ENCODE data around the gene CIAPIN1. TPM values are rescaled to one million over a fixed set of nuclear protein-coding genes. Genes with fewer than 3 reads are reported as not detected.

Gene CIAPIN1
- total and polyA plus RNA-seq, 2 donors from 2014 or later = 53.6 to 56.3 TPM

DNA sequence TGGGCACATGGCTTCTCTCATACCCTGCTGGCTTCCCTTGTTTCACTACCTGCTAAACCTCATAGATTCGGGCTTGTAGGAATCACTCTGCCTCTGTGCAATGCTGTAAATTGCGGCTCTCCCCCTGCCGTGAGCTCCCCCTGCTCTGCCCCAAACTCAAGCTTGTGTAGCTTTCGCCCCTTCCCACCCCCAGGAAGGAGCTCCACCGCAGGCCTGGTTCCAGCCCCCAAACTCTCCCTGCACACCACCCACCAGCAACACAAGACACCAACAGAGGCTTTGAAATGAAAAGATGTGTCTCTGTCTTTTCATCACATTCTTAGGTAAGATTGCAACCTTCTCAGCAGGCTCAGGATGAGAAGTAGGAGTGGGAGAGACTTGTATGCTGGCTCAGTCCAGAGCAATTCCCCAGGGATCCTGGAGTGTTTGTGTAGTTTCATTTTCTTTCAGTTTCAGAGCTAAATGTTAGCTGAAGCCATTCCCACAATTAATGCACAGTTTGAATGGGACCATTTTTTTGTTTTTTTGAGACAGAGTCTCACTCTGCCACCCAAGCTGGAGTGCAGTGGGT, 60.7 kb downstream of the CIAPIN1 start:
- no peak for FAIRE-seq

DNA sequence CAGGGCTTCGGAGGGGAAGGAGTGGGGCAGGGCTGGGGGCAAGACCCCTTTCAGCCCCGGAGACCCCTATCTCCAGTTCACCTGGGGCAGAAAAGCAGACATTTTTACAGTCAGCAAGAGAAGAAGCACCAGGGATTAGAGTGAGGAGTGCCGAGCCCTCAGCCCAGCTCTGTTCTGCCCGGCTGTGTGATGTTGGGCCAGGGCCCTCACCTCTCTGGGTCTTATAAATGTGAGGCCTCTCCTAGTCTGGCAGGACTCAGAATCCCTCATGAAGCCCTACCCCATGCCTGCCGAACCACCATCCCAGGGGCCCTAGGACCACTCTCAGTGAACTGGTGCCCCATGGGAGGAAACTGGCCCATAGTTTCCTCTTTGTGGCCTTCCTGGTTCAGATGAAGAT, 62.1 kb downstream of the CIAPIN1 start:
- Histone ChIP-seq H3K4me1 (ENCODE audit: control insufficient read depth in 2 of 3, insufficient read depth in 2 of 3, low read depth in 1 of 3, low read length in 3 of 3) (peaks cover 0 to 20% (median 2%) of the 10 kb centered on the region in 3 donors), H3K9ac (ENCODE audit: low read length in 3 of 3) (no peak overlapping the region), H3K9me3 (ENCODE audit: control insufficient read depth in 2 of 3, insufficient read depth in 1 of 3, low read length in 3 of 3) (peaks cover 0 to 5% (median 0%) of the 10 kb centered on the region in 3 donors), H3K27ac (ENCODE audit: low read depth in 2 of 2, low read length in 2 of 2) (no peak overlapping the region), H3K4me3 (ENCODE audit: low read length in 3 of 3) (no peak overlapping the region), H3K36me3 (ENCODE audit: control insufficient read depth in 2 of 3, insufficient read depth in 3 of 3, low read length in 3 of 3) (peaks cover 0 to 3% (median 2%) of the 10 kb centered on the region in 3 donors), H3K27me3 (ENCODE audit: control insufficient read depth, insufficient read depth, low read length) (no peaks in the 10 kb centered on the region)
- FAIRE-seq = no peak
- no peak for DNase-seq
- TF ChIP-seq, protein P1, sequence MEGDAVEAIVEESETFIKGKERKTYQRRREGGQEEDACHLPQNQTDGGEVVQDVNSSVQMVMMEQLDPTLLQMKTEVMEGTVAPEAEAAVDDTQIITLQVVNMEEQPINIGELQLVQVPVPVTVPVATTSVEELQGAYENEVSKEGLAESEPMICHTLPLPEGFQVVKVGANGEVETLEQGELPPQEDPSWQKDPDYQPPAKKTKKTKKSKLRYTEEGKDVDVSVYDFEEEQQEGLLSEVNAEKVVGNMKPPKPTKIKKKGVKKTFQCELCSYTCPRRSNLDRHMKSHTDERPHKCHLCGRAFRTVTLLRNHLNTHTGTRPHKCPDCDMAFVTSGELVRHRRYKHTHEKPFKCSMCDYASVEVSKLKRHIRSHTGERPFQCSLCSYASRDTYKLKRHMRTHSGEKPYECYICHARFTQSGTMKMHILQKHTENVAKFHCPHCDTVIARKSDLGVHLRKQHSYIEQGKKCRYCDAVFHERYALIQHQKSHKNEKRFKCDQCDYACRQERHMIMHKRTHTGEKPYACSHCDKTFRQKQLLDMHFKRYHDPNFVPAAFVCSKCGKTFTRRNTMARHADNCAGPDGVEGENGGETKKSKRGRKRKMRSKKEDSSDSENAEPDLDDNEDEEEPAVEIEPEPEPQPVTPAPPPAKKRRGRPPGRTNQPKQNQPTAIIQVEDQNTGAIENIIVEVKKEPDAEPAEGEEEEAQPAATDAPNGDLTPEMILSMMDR (IDR thresholded peaks at IDR 0.05; ENCODE audit: borderline replicate concordance, extremely low read depth, insufficient read depth) = no peak
- intact Hi-C loops (cut with DNase I) = no loop called here

More for the DNA sequence above, 60.7 kb downstream of the CIAPIN1 start:
- peaks cover 2 to 16% (median 6%) of the 10 kb centered on the region in 3 donors for H3K4me1 ChIP-seq (ENCODE audit: control insufficient read depth in 2 of 3, insufficient read depth in 2 of 3, low read depth in 1 of 3, low read length in 3 of 3)
- peaks cover 0 to 5% (median 3%) of the 10 kb centered on the region in 3 donors for H3K9me3 ChIP-seq (ENCODE audit: control insufficient read depth in 2 of 3, insufficient read depth in 1 of 3, low read length in 3 of 3)
- DNase-seq = peak in 2 of 5 donors; percentile 44 to 81
- H3K36me3 ChIP-seq (ENCODE audit: control insufficient read depth in 2 of 3, insufficient read depth in 3 of 3, low read length in 3 of 3) = peaks cover 0 to 3% (median 2%) of the 10 kb centered on the region in 3 donors
- no peaks in the 10 kb centered on the region for H3K27me3 ChIP-seq (ENCODE audit: control insufficient read depth, insufficient read depth, low read length)
- intact Hi-C loops (cut with DNase I) = no loop called here
- no peak overlapping the region for H3K9ac ChIP-seq (ENCODE audit: low read length in 3 of 3)
- no peak overlapping the region for H3K27ac ChIP-seq (ENCODE audit: low read depth in 2 of 2, low read length in 2 of 2)
- no peak overlapping the region for H3K4me3 ChIP-seq (ENCODE audit: low read length in 3 of 3)
- TF ChIP-seq, protein P1 (IDR thresholded peaks at IDR 0.05; ENCODE audit: borderline replicate concordance, extremely low read depth, insufficient read depth) = no peak

DNA sequence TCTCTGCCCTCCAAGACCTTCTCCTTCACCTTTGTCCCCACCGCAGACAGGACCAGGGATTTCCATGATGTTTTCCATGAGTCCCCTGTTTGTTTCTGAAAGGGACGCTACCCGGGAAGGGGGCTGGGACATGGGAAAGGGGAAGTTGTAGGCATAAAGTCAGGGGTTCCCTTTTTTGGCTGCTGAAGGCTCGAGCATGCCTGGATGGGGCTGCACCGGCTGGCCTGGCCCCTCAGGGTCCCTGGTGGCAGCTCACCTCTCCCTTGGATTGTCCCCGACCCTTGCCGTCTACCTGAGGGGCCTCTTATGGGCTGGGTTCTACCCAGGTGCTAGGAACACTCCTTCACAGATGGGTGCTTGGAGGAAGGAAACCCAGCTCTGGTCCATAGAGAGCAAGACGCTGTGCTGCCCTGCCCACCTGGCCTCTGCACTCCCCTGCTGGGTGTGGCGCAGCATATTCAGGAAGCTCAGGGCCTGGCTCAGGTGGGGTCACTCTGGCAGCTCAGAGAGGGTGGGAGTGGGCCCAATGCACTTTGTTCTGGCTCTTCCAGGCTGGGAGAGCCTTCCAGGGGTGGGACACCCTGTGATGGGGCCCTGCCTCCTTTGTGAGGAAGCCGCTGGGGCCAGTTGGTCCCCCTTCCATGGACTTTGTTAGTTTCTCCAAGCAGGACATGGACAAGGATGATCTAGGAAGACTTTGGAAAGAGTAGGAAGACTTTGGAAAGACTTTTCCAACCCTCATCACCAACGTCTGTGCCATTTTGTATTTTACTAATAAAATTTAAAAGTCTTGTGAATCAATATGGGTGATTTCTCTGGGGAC, 62.7 kb downstream of the CIAPIN1 start:
- Histone ChIP-seq H3K27me3 (ENCODE audit: control insufficient read depth, insufficient read depth, low read length) (no peaks in the 10 kb centered on the region), H3K9me3 (ENCODE audit: control insufficient read depth in 2 of 3, insufficient read depth in 1 of 3, low read length in 3 of 3) (peaks cover 0 to 5% (median 0%) of the 10 kb centered on the region in 3 donors), H3K36me3 (ENCODE audit: control insufficient read depth in 2 of 3, insufficient read depth in 3 of 3, low read length in 3 of 3) (peaks cover 2 to 6% (median 3%) of the 10 kb centered on the region in 3 donors), H3K4me1 (ENCODE audit: control insufficient read depth in 2 of 3, insufficient read depth in 2 of 3, low read depth in 1 of 3, low read length in 3 of 3) (peaks cover 0 to 24% (median 2%) of the 10 kb centered on the region in 3 donors), H3K9ac (ENCODE audit: low read length in 3 of 3) (no peak overlapping the region), H3K4me3 (ENCODE audit: low read length in 3 of 3) (no peak overlapping the region), H3K27ac (ENCODE audit: low read depth in 2 of 2, low read length in 2 of 2) (no peak overlapping the region)
- FAIRE-seq = no peak
- TF ChIP-seq, protein P1 (IDR thresholded peaks at IDR 0.05; ENCODE audit: borderline replicate concordance, extremely low read depth, insufficient read depth) = no peak
- no peak for DNase-seq
- intact Hi-C loops (cut with DNase I) = no loop called here

All from kidney (tissue), 14 donors.